Fibroblast of skin of abdomen (primary cell): ENCODE data around the gene ACOT13. TPM values are rescaled to one million over a fixed set of nuclear protein-coding genes. Genes with fewer than 3 reads are reported as not detected.
"Not testable (repeated sequence)": the region's sequence is repeated elsewhere in the genome, so short reads cannot be mapped to it uniquely, and the experiment has no call there.

ENCODE experiments used
- DNase-seq: peaks from one replicate; pipeline ENCODE4 v3.0.0-alpha.2; 2013
- polyA plus RNA-seq, 2 experiments: library from polyadenylated mRNA; unstranded; fragments of 120-200 nt; gene quantifications; one replicate each; pipeline ENCODE4 v1.2.1, GENCODE V29; 2013; ENCODE audit not compliant: insufficient read length in 2 of 2

The ACOT13 gene
- 27.8 TPM for polyA plus RNA-seq (2013, experiment 1 of 2; ENCODE audit: insufficient read length)
- polyA plus RNA-seq (2013, experiment 2 of 2; ENCODE audit: insufficient read length), result 25.3 TPM

GRCh38 chr6:24666641-24667377 lies at the start of gene ACOT13, which contains the start of gene TDP2:
ACOT13 (plus strand) TSS chr6:24667077; CDS start chr6:24667264, 187 bp downstream.
TDP2 (minus strand) TSS chr6:24666899; CDS start chr6:24666862, 37 bp downstream.
- DNase-seq, result peak; percentile 97

GRCh38 chr6:24619661-24620060 lies 47.2 kb upstream of the ACOT13 start:
- DNase-seq, result no peak

- no peak for DNase-seq
These were observed 46.2 kb upstream of the ACOT13 start for GRCh38 chr6:24620637-24621036.

GRCh38 chr6:24621626-24622289 lies 45.1 kb upstream of the ACOT13 start:
- no peak for DNase-seq

GRCh38 chr6:24630856-24631505 lies 35.9 kb upstream of the ACOT13 start:
- DNase-seq, result no peak

- no peak for DNase-seq
These were observed 35.2 kb upstream of the ACOT13 start for GRCh38 chr6:24631671-24632070.

- DNase-seq, result no peak
These were observed 34.3 kb upstream of the ACOT13 start for GRCh38 chr6:24632573-24632972.

- DNase-seq, result no peak
These were observed 30.2 kb upstream of the ACOT13 start for GRCh38 chr6:24636681-24637080.

GRCh38 chr6:24640166-24640565 lies 26.7 kb upstream of the ACOT13 start:
- no peak for DNase-seq

- not testable (repeated sequence) for DNase-seq
These were observed 26.2 kb upstream of the ACOT13 start for GRCh38 chr6:24640631-24641030.

- DNase-seq, result no peak
These were observed 24.8 kb upstream of the ACOT13 start for GRCh38 chr6:24642061-24642460.

GRCh38 chr6:24643920-24644319 lies 23.0 kb upstream of the ACOT13 start:
- DNase-seq, result no peak

- DNase-seq, result no peak
These were observed 22.5 kb upstream of the ACOT13 start for GRCh38 chr6:24644377-24644776.

- peak; percentile 4 for DNase-seq
These were observed 20.1 kb upstream of the ACOT13 start for GRCh38 chr6:24646771-24647170.

- DNase-seq, result no peak
These were observed 18.6 kb upstream of the ACOT13 start for GRCh38 chr6:24648276-24648675.

GRCh38 chr6:24649691-24650090 lies 17.2 kb upstream of the ACOT13 start:
- no peak for DNase-seq

GRCh38 chr6:24650365-24650764 lies 16.5 kb upstream of the ACOT13 start:
- DNase-seq, result no peak

- DNase-seq, result no peak
These were observed 11.7 kb upstream of the ACOT13 start for GRCh38 chr6:24655215-24655614.

- peak; percentile 13 for DNase-seq
These were observed 8.0 kb upstream of the ACOT13 start for GRCh38 chr6:24658573-24659560.

- DNase-seq, result no peak
These were observed 7.3 kb upstream of the ACOT13 start for GRCh38 chr6:24659561-24659960.

- no peak for DNase-seq
These were observed 6.8 kb upstream of the ACOT13 start for GRCh38 chr6:24660105-24660504.

- DNase-seq, result not testable (repeated sequence)
These were observed 5.1 kb upstream of the ACOT13 start for GRCh38 chr6:24661759-24662158.
